MM.1S (cell line): ENCODE data around the gene DAD1.
A peak's percentile ranks its signal among the peaks of the same experiment; 100 is the strongest.

ENCODE experiments used
- DNase-seq: peaks from one replicate; pipeline ENCODE4 v3.0.0-alpha.2; 2015
- H2AFZ ChIP-seq: fragments of 300-600 bp; sonication (generic); 2 replicates; pipeline ENCODE4 v1.6.0; 2016; ENCODE audit warnings: antibody characterized with exemption, low read length
- H3F3A ChIP-seq: fragments of 300-600 bp; sonication (generic); 2 replicates; pipeline ENCODE4 v1.6.1; 2016; ENCODE audit warnings: mild to moderate bottlenecking, antibody characterized with exemption, low read length, moderate library complexity, mixed read lengths; ENCODE audit not compliant: insufficient read depth
- H3K27ac ChIP-seq: fragments of 300-600 bp; sonication (generic); 2 replicates; pipeline ENCODE4 v1.5.1; 2016; ENCODE audit warnings: mild to moderate bottlenecking, low read length
- H3K27me3 ChIP-seq: fragments of 300-600 bp; sonication (generic); replicated peaks from 2 replicates; pipeline ENCODE4 v1.6.0; 2016; ENCODE audit warnings: low read length; ENCODE audit not compliant: insufficient read depth
- H3K36me3 ChIP-seq: fragments of 300-600 bp; sonication (generic); replicated peaks from 2 replicates; pipeline ENCODE4 v1.6.1; 2016; ENCODE audit warnings: mild to moderate bottlenecking, low read length, mixed read lengths; ENCODE audit not compliant: insufficient read depth
- H3K4me1 ChIP-seq: fragments of 300-600 bp; sonication (generic); 2 replicates; pipeline ENCODE4 v1.6.1; 2016; ENCODE audit warnings: low read length, mixed read lengths
- H3K4me2 ChIP-seq: fragments of 300-600 bp; sonication (generic); 2 replicates; pipeline ENCODE4 v1.6.0; 2016; ENCODE audit warnings: low read depth, low read length
- H3K4me3 ChIP-seq: fragments of 300-600 bp; sonication (generic); 2 replicates; pipeline ENCODE4 v1.5.1; 2016; ENCODE audit warnings: low read length, mixed read lengths
- H3K79me2 ChIP-seq: fragments of 300-600 bp; sonication (generic); 2 replicates; pipeline ENCODE4 v1.6.1; 2016; ENCODE audit warnings: mixed run types, low read length, mixed read lengths
- H3K9ac ChIP-seq: fragments of 300-600 bp; sonication (generic); 2 replicates; pipeline ENCODE4 v1.6.1; 2016; ENCODE audit warnings: low read length, mixed read lengths
- H3K9me2 ChIP-seq: fragments of 300-600 bp; sonication (generic); replicated peaks from 2 replicates; pipeline ENCODE4 v1.6.1; 2016; ENCODE audit warnings: mild to moderate bottlenecking, low read length, mixed read lengths; ENCODE audit not compliant: insufficient read depth
- H3K9me3 ChIP-seq: fragments of 300-600 bp; sonication (generic); replicated peaks from 2 replicates; pipeline ENCODE4 v1.6.1; 2016; ENCODE audit warnings: mild to moderate bottlenecking, low read length, mixed read lengths; ENCODE audit not compliant: insufficient read depth
- H4K20me1 ChIP-seq: fragments of 300-600 bp; sonication (generic); 2 replicates; pipeline ENCODE4 v1.6.1; 2016; ENCODE audit warnings: mild to moderate bottlenecking, low read length, moderate library complexity, mixed read lengths; ENCODE audit not compliant: insufficient read depth
- CTCF ChIP-seq: fragments of 300-600 bp; sonication (generic); IDR thresholded peaks from 2 replicates; pipeline ENCODE4 v1.5.1; 2016; ENCODE audit warnings: antibody characterized with exemption, low read length, mixed read lengths
- EZH2 ChIP-seq: fragments of 300-600 bp; sonication (generic); optimal IDR thresholded peaks from 2 replicates; pipeline ENCODE3; 2017; ENCODE audit warnings: low read depth, mild to moderate bottlenecking, antibody characterized with exemption, low read length, mixed read lengths
- EZH2phosphoT487 ChIP-seq: fragments of 300-600 bp; sonication (generic); IDR thresholded peaks from 2 replicates; pipeline ENCODE4 v1.6.1; 2018; ENCODE audit warnings: antibody characterized with exemption, low read length

Gene DAD1

GRCh38 chr14:22597771-22598098 lies 8.7 kb upstream of the DAD1 start:
- Histone ChIP-seq H3K27me3 (no peaks in the 10 kb centered on the region), H2AFZ (peak overlapping the region; percentile 43), H3F3A (peaks cover 28% of the 10 kb centered on the region), H3K27ac (peak overlapping the region; percentile 94; the same call in 1 of the 2 replicates), H3K4me2 (peak overlapping the region; percentile 97; the same call in 1 of the 2 replicates), H3K79me2 (peaks cover 41% of the 10 kb centered on the region), H3K4me1 (peaks cover 31% of the 10 kb centered on the region), H3K9me3 (no peaks in the 10 kb centered on the region), H3K9ac (peak overlapping the region; percentile 96), H3K9me2 (no peaks in the 10 kb centered on the region), H4K20me1 (no peaks in the 10 kb centered on the region), H3K4me3 (peak overlapping the region; percentile 92), H3K36me3 (no peaks in the 10 kb centered on the region)
- TF ChIP-seq EZH2phosphoT487, result no peak
- TF ChIP-seq CTCF, result no peak
- TF ChIP-seq EZH2, result no peak
- no peak for DNase-seq

GRCh38 chr14:22597265-22597664 lies 8.2 kb upstream of the DAD1 start:
- Histone ChIP-seq H3K4me3 (peak overlapping the region; percentile 92), H4K20me1 (no peaks in the 10 kb centered on the region), H3F3A (peaks cover 28% of the 10 kb centered on the region), H3K4me2 (peak overlapping the region; percentile 97; the same call in 1 of the 2 replicates), H2AFZ (no peak overlapping the region), H3K4me1 (peaks cover 29% of the 10 kb centered on the region), H3K27me3 (no peaks in the 10 kb centered on the region), H3K9me3 (no peaks in the 10 kb centered on the region), H3K9me2 (no peaks in the 10 kb centered on the region), H3K27ac (no peak overlapping the region), H3K79me2 (peaks cover 36% of the 10 kb centered on the region), H3K36me3 (no peaks in the 10 kb centered on the region), H3K9ac (no peak overlapping the region; the same call in 1 of the 2 replicates)
- no peak for TF ChIP-seq EZH2
- no peak for TF ChIP-seq CTCF
- TF ChIP-seq EZH2phosphoT487, result no peak
- DNase-seq, result no peak

- H3K36me3 ChIP-seq, result no peaks in the 10 kb centered on the region
These were observed 7.4 kb upstream of the DAD1 start for GRCh38 chr14:22596354-22596879.

More at GRCh38 chr14:22596354-22596879, 7.4 kb upstream of the DAD1 start:
- TF ChIP-seq CTCF (no peak), EZH2 (no peak), EZH2phosphoT487 (no peak)
- no peaks in the 10 kb centered on the region for H3K27me3 ChIP-seq
- peaks cover 27% of the 10 kb centered on the region for H3K4me1 ChIP-seq
- peaks cover 34% of the 10 kb centered on the region for H3K79me2 ChIP-seq
- DNase-seq, result no peak
- H3K9ac ChIP-seq, result no peak overlapping the region
- H3K9me3 ChIP-seq, result no peaks in the 10 kb centered on the region
- H3F3A ChIP-seq, result peaks cover 22% of the 10 kb centered on the region
- no peak overlapping the region for H3K27ac ChIP-seq
- no peak overlapping the region for H3K4me3 ChIP-seq
- no peaks in the 10 kb centered on the region for H3K9me2 ChIP-seq
- no peak overlapping the region for H3K4me2 ChIP-seq
- H4K20me1 ChIP-seq, result no peaks in the 10 kb centered on the region
- no peak overlapping the region for H2AFZ ChIP-seq
